HG03575 (cell line): ENCODE measurements around the gene NHERF2.
A peak's percentile ranks its signal among the peaks of the same experiment; 100 is the strongest.

Source experiments
- ATAC-seq: cut with Tn5 transposase; IDR thresholded peaks from one replicate; pipeline ENCODE4 v1.9.1; 2021; ENCODE audit not compliant: unreplicated experiment, insufficient number of reproducible peaks, low FRiP score; ENCODE audit errors: extremely low read depth

Gene NHERF2

DNA sequence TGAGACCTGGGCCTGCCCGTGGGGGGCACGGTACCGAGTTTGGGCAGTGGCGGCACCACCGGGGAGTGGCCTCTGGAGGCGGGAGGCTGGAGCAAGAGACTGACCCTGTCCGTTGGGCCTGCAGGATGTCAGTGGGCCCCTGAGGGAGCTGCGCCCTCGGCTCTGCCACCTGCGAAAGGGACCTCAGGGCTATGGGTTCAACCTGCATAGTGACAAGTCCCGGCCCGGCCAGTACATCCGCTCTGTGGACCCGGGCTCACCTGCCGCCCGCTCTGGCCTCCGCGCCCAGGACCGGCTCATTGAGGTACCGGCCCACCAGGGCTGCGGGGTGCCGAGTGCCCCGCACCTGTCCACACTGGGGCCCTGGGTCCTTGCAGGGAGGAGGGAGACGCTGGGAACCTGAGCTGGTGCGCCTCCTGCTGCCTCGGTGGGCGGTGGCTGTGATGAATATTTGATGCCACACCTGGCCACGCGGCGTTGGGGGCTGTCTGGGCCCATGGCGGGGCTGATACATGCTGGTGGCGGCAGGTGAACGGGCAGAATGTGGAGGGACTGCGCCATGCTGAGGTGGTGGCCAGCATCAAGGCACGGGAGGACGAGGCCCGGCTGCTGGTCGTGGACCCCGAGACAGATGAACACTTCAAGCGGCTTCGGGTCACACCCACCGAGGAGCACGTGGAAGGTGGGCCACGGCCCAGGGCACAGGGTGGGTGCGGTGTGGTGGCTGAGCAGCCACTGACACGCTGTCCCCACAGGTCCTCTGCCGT lies 9.7 kb downstream of the NHERF2 start:
- no peak for ATAC-seq

DNA sequence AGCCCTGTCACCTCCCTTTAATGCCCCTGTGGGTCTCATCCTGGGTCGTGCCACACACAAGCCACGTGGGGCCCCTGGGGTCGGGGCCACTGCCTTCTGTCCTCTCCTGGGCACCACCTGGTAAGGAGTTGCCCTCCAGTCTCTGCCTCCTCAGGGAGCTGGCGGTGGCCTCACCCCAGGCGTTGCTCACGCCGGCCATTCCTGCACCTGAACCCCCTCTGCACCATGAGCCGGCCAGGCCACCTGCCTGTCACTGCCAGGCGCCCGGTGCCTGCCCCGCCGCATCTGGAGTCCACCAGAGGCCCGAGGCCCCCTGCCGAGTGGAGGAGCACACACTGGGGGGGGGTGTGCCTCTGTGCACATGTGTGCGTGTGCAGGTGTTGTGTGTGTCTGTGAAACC lies 10.4 kb downstream of the NHERF2 start:
- ATAC-seq = no peak

DNA sequence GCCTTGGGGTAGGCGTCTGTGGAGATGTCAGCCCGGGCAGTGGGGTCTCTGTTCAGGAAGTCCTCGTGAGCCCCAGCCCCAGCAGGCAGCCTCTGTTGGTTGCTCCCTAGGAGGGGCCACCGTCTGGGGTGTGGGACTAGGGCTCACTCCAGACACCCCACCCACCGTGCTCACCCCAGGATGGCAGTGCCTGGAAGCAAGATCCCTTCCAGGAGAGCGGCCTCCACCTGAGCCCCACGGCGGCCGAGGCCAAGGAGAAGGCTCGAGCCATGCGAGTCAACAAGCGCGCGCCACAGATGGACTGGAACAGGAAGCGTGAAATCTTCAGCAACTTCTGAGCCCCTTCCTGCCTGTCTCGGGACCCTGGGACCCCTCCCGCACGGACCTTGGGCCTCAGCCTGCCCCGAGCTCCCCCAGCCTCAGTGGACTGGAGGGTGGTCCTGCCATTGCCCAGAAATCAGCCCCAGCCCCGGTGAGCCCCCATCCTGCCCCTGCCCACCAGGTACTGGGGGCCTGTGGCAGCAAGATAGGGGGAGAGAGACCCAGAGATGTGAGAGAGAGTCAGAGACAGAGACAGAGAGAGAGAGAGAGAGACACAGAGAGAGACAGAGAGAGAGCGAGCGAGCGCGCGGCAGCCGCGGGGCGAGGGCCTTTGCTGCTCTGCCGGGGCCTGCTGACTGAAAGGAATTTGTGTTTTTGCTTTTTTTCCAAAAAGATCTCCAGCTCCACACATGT lies 11.1 kb downstream of the NHERF2 start:
- no peak for ATAC-seq

DNA sequence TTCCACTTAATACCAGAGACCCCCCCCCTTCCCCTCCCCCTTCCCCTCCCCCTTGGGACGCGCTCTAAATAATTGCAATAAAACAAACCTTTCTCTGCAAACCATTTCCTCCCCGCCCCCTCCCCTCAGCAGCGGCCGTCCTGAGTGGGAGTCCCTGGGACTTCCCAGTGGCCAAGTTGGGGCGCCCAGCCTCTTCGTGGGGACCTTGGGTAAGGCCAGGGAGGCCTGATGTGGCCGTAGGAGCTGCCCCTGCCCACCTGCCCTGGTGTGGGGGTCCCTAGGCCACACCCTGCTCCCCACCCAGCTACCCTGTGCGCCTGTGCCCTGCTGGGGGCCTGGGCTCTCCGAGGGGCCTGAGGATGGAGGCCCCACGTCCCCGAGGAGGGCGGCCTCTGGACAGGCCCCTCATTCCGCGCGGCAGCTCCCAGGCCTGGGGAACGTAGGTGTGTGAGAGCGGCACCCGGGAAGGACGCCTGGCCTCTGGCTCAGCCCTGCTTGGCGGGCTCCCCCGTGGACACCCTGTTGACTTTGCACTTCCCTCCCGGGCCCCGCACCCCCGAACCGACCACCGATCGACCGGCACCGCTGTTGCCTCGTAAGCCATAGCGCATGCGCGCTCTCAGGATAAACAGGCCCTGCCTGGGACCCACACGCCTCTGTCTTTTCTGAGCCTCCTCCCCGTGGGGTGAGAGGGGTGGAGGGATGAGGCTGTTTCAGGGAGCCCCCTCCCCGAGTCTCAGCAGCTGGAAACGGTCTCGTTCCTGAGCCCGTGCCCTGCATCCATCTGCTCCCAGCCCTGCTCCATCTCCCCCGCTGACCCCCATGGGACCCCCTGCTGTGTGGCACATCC lies 11.9 kb downstream of the NHERF2 start:
- no peak for ATAC-seq

DNA sequence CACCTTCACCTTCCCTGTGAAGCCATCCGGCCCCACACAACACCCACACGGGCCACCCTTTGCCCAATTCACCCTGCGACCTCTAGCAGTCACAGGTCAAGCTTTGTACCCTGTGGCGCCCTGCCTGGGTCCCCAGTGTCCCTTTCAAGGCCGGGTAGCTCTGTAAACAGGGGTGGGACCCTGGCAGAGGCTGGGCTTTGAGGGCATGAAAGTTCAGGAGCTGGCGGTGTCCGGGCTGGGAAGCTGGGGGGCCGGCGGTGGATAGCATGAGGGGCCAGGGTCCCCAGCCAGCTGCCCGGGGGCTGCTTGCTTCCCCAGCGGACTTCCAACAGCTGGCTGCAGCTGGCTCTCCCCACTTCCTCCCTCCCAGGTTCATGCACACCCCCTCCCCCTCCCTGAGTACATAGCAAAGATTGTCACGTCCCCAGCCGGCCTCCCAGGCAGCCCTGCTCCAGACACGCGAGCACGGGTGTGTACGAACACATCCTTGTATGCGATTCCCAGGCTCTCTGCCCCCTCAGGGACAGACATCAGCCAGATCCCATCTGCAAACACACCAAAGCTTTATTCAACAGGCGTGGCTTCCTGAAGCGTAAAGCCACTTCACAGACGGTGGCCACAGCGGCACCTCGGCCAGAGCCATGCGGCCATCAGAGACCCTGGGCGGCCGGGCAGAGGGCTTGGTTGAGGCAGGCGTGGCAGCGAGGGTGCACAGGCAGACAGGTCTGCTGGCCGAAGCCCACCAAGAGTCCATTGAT lies 12.8 kb downstream of the NHERF2 start:
- ATAC-seq = no peak

DNA sequence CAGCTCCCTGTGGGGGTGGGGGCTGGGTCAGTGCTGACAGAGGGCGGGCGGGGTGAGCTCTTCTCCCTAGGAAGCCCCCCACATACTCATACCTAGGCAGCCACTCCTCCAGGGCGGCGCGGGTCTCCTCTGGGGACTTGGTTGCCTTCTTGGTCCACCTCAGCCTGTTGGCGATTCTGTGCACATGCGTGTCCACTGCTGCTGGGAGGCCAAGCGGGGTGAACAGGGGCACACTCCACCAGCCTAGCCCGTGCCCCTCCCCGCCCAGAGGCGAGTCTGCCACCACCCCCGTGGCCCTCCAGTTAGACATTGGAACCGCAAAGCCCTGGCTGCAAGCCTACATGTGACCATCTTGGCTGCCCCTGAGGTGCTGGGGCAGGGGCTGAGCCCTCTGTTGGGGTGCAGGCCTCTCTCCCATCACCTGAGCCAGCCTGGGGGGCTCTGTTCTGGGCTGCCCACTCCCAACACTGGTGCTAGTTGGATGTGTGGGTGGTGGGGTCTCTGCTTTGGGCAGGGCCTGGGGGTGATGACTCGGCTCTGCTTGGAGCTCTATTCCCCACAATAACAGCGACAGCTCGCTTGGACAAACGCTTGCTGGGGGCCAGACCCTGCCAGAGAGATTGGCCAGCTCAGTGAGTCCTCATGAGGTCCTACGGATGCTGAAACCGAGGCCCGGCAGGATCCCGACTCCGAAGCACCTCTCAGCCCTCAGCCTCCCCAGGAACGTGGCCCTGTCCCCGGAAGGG lies 13.5 kb downstream of the NHERF2 start:
- ATAC-seq = no peak

DNA sequence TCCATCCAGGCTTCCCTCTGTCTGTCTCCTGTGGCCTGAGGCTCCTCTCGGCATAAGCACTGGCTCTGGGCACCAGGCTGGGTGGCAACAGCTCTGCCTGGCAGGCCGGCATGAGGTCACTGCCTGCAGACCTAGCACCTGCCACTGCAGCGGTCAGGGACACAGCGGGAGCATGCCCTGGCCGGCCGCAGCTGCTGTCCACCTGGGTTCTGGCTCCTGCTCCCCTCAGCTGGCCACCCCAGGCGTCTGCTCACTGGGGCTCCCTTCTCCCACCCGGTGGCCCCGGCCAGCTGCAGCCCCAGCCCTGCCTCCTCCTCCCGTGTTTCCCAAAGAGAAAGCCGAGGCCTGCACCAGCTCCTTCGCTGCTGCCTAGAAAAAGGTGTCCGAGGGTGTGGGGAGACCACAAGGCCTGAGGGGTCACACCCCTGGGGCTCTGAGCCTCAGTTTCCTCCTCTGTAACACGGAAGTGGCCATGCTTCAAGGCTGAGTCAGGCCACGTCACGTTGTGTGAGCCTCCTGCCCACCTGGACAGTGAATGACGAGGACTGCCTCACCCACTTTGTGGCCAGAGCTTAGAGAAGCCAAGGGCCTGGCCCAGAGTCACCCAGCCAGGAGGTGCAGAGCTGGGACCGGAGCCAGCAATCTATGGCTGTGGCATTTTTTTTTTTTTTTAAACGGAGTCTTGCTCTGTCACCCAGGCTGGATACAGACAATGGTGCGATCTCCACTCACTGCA lies 14.3 kb downstream of the NHERF2 start:
- ATAC-seq = no peak

DNA sequence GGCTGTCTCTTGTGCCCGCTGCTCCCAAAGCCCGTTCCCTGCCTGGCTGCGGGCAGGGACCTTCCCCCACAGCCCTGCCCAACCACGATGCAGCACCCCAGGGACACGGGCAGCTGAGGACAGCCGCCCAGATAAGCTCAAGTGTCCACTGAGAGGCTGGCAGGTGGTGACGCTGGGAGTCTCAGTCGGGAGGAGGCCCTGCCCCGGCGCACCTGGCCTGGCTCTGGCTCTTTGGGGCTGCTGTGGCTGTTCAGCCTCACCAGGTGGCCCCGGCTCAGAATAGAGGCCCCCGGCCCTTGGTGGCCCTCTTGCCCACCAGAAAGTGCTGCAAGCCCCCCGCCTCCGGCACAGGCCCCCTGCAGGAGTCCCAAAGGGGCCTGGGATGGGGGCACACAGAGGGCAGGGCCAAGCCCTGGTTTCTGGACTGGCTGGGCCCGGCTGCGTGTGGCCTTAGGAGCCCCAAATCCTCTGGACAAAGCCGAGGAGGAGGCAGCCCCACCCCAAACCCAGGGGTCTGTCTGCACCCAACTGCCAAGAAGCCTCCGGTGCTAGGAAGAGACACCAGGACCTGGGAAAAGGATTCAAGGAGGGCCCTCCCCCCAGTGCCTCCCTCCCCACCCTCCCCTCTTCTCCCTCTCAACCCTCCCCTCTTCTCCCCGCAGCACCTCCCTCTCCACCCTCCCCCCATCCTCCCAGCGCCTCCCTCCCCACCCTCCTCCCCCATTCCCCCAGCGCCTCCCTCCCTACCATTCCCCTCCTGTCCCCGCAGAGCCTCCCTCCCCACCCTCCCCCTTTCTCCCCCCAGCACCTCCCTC lies 15.7 kb downstream of the NHERF2 start:
- ATAC-seq = no peak

DNA sequence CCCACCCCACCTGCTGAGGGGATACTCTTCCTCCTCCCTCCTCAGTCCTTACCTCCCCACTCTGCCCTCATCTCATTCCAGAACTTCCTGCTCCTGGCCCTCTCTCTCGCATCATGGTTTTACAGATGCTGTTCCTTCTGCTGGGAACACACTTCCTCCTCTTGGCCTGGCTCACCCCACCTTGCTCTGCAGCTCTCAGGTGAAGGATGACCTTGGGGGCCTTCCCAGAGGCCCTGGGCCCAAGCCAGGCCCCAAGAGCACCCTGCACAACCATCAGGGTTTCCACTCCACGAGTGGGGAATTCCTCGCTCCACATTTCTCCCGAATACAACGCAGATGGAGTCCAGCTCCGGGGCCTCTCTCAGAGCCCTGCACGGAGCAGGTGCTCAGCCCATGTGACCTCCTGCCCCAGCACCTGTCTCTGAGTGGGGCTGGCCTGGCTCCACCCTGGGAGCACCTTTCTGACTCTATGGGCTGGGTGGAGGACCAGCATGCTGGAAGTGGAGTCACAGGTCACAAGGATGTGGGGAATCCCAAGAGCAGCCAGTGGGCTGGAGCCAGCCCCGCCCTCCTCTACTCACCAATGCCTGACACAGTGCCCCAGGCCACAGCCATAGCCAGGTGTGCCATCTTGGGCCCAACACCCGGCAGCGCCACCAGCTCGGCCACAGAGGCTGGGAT lies 16.4 kb downstream of the NHERF2 start:
- no peak for ATAC-seq

DNA sequence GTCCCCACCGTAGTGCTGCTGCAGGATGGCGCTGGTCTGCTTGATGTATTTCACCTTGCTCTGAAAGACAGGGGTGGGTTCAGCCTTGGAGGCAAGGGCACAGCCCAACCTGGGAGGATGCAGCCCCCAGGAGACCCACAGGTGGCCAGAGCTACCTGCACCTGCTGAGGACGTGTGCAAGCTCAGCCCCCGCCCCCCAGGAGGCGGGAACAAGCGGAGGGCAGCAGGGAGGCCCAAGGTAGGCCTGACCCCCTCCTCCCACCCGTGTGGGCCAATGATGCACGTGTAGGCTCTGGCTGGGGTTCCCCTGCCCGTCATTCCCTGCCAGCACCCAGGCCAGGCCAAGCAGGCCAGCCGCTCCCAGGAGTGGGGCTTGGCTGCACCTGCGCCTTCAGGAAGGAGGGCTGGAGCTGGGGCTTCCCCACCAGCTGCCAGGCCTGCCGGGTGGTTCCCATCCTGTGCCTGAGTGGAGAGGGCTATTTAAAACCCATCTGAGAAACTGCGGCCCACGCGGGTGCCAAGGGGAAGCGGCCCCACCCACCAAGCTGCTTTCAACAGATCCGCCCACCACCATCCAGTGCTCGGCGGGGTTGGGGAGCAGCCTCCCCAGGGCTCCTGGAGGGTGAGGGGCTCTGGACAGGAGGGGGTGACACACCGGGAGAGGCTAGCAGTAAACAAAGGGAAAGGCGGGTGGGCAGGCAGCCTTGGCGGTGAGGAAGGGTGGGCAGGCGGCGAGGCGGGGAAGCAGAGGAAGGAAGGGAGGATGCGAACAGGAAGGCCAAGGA lies 17.2 kb downstream of the NHERF2 start:
- no peak for ATAC-seq

DNA sequence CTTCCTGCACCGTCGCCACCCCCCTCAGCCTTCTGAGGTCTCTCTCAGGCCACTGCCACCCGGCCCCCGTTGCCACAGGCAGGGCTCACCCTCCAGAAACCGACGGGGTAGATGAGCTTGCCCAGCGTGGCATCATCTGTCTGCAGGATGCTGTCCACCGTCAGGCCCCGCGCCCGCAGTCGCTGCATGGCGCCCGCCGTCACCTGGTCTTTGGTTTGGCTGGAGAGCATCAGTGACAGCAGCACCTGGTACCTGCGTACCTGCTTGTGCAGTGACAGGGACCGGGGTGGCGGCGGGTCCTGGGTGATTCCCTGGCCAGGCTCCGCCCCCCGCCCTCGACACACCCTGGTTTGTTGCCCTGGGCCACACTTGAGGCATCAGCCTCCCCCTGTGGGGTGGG lies 17.8 kb downstream of the NHERF2 start:
- no peak for ATAC-seq

DNA sequence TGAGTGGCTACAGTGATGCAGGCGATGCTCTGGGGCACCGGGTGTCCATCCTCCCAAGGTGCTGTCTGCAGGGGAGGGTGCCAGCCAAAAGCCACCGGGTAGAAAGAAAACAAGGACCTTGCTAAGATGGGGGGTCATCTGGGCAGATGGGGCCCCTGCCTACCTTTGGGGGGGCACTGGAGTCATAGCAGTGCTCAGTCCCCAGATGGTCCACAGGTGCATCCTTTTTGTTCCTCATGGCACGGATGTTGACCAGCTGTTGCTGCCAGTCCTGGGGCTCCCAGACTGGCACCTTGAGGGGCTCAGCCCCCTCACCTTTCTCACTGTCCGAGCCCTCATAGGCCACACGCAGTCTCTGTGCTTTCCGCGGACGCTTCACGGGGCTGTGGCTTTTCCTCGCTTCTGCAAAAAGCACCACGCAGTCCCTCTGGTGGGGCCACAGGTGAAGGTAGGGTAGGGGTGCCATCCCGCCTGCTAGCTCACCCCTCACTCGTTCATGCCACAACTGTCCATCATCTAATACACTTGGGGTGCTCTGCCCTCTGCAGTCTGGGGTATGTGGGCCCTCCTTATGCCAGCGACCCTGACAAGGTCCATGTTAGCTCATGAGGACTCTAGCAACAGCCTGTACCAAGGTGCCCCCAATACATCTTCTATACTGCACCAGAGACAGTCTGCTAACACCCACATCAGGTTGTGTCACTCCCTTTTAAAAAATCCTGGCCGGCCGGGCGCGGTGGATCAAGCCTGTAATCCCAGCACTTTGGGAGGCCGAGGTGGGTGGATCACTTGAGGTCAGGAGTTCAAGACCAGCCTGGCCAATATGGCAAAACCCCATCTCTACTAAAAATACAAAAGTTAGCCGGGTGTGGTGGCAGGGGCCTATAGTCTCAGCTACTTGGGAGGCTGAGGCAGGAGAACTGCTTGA lies 19.5 kb downstream of the NHERF2 start:
- no peak for ATAC-seq

DNA sequence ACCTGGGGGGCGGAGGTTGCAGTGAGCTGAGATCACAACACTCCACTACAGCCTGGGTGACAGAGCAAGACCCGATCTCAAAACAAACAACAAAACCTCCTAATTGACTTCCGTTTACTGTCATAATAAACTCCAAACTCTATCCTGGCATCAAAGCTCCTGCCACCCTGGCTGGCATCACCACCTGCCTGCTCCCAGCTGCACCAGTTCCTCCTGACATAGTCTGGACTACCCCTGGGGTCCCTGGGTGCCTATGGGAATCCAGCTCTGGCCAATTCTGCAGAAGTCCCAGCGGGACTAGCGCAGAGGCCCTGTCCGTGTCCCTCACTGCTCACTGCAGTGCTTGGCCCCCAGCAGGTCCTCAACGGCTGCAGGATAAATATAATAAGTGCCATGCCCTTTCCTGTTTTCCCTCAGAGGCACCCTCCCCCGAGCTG lies 20.2 kb downstream of the NHERF2 start:
- no peak for ATAC-seq

DNA sequence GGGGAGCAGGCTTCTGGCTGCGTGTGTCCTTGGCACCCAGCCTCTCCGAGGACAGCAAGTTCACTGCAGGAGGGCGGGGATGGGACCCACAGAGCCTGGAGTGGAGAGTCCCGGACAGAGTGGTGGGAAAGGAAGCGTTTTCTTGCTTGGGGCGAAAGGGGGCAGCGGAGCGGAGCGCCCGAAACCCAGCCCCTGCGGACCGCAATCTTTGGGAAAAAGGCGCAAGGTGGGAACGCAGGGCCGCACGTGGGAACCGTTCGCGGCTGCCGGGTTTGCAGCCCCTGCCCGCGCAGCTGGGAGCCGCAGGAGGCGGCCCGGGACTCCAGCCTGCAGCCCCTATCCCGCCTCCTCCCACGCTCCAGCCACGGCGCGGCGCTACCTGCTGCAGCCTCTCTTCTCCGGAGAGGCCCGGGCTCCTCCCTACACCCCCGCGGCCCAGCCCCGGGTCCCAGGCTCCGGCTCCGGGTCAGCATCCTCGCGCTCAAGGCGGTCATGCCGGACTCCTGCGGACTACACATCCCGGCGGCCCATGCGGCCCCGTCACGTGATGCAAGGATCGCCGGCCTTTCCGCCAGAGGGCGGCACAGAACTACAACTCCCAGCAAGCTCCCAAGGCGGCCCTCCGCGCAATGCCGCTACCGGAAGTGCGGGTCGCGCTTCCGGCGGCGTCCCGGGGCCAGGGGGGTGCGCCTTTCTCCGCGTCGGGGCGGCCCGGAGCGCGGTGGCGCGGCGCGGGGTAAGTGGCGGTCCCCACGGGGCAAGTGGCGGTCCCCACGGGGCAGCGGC lies 20.8 kb downstream of the NHERF2 start, which contains the start of the genes NTHL1 and TSC2:
Gene NTHL1, minus strand, starts transcription at position 505 of the 786 bp plus-strand sequence. Its CDS starts 11 bp downstream, at position 494.
Gene TSC2, plus strand, starts transcription at position 656 of the 786 bp plus-strand sequence. CDS start 631 bp downstream, outside the sequence.
- ATAC-seq = peak; percentile 86
